ENCODE data around the gene MRPS9. TPM values are rescaled to one million over a fixed set of nuclear protein-coding genes. Genes with fewer than 3 reads are reported as not detected.
A peak's percentile ranks its signal among the peaks of the same experiment; 100 is the strongest.

The MRPS9 gene
- total RNA-seq (2021; ENCODE audit: unreplicated experiment) (49.7 TPM), Bru-seq, nascent RNA (percentile 77 among the genes with signal in this experiment), BruChase-seq, experiment 1, labeled RNA remaining after a 6-hour chase (percentile 63 among the genes with signal in this experiment), BruChase-seq, experiment 2, labeled RNA remaining after a 2-hour chase (percentile 60 among the genes with signal in this experiment)
- 31.1 and 36.8 TPM in 2 replicates for polyA plus RNA-seq (2012)
- long read RNA-seq, transcript MRPS9-201 (11 exons, 1,500 nt) = major isoform, 84 of 92 reads
- long read RNA-seq, partial matches to known transcripts = 5 of 92 reads
- long read RNA-seq, other reads (novel, unspliced or antisense) = 3 of 92 reads

GRCh38 chr2:105037572-105038382 lies at the start of gene MRPS9:
TSS of gene MRPS9 (plus strand) at chr2:105038069. CDS start at chr2:105038093, 24 bp downstream.
- H3K79me2 ChIP-seq (ENCODE audit: insufficient read depth, low read length) = peaks cover 46% of the 10 kb centered on the region
- CTCF ChIA-PET = interaction anchor here (1.0 to 1.1 kb wide), 2 partner anchors 61 to 142 kb away, joined by 3 to 5 read pairs; no protein-coding TSS in a partner anchor

More at GRCh38 chr2:105037572-105038382, at the start of gene MRPS9:
- H3K27me3 ChIP-seq (ENCODE audit: insufficient read depth, low read length) = no peaks in the 10 kb centered on the region
- H2AFZ ChIP-seq (ENCODE audit: low read depth, low read length, poor library complexity, severe bottlenecking) = peak within 1 kb of the TSS; percentile 55
- peaks cover 0 to 19% of the 10 kb centered on the region in 2 experiments; a peak in 3 of 4 replicates for H3K4me1 ChIP-seq (ENCODE audit: control insufficient read depth in 1 of 2, insufficient read depth in 2 of 2, low read length in 2 of 2)
- DNase-seq (ENCODE audit: low read depth, low spot score) (peak; percentile 91), ATAC-seq (peak; percentile 98)
- no peaks in the 10 kb centered on the region for H3K9me2 ChIP-seq (ENCODE audit: insufficient read depth)
- no TSS peak for BruUV-seq (replicated peaks)
- H3K36me3 ChIP-seq (ENCODE audit: control insufficient read depth in 1 of 2, insufficient read depth in 2 of 2, low read length in 2 of 2) = 0 out of 4 replicates have a peak, but pooled peaks cover 0 to 3% of the 10 kb centered on the region in 2 experiments
- ChIA-PET RAD21 (ENCODE audit: low non-redundant PET in 1 of 2, low total read pairs in 2 of 2, uncharacterized antibody in 2 of 2, unreplicated experiment in 2 of 2) (interaction anchor here in 1 of 2 experiments (1.3 kb wide), 1 partner anchor 94 kb away, joined by 3 read pairs; no protein-coding TSS in a partner anchor), POLR2A (interaction anchor here (0.7 to 1.1 kb wide), 4 partner anchors 20 to 70 kb away, joined by 3 read pairs; no protein-coding TSS in a partner anchor)
- peak within 1 kb of the TSS; percentile 86 for H3K4me2 ChIP-seq (ENCODE audit: low read length)
- H3K27ac ChIP-seq (ENCODE audit: low read depth, low read length) = peak within 1 kb of the TSS; percentile 75
- TF ChIP-seq, protein P1, sequence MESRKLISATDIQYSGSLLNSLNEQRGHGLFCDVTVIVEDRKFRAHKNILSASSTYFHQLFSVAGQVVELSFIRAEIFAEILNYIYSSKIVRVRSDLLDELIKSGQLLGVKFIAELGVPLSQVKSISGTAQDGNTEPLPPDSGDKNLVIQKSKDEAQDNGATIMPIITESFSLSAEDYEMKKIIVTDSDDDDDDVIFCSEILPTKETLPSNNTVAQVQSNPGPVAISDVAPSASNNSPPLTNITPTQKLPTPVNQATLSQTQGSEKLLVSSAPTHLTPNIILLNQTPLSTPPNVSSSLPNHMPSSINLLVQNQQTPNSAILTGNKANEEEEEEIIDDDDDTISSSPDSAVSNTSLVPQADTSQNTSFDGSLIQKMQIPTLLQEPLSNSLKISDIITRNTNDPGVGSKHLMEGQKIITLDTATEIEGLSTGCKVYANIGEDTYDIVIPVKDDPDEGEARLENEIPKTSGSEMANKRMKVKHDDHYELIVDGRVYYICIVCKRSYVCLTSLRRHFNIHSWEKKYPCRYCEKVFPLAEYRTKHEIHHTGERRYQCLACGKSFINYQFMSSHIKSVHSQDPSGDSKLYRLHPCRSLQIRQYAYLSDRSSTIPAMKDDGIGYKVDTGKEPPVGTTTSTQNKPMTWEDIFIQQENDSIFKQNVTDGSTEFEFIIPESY (IDR thresholded peaks at IDR 0.05; ENCODE audit: extremely low read depth, insufficient replicate concordance, low read length) = no peak
- TF ChIP-seq SIN3A (IDR thresholded peaks at IDR 0.05; ENCODE audit: low read depth) = peak; percentile 2; the same call in 1 of the 2 replicates
- TF ChIP-seq EZH2phosphoT487 (IDR thresholded peaks at IDR 0.05; ENCODE audit: borderline replicate concordance) = no peak
- TF ChIP-seq POLR2AphosphoS5 (IDR thresholded peaks at IDR 0.05; ENCODE audit: low read depth, low read length) = peak; percentile 93
- 0 out of 2 replicates have a peak, but pooled peaks have one; percentile 54 for TF ChIP-seq EGR1 (IDR thresholded peaks at IDR 0.05; ENCODE audit: low read depth)
- no peak for TF ChIP-seq FOSL1 (IDR thresholded peaks at IDR 0.05; ENCODE audit: low read depth)
- TF ChIP-seq YY1 (IDR thresholded peaks at IDR 0.05; ENCODE audit: extremely low read depth, insufficient replicate concordance, low read depth, low read length) = peak; percentile 97
- peak; percentile 26; the same call in 1 of the 2 replicates for TF ChIP-seq SP1 (IDR thresholded peaks at IDR 0.05; ENCODE audit: low read depth)
- TF ChIP-seq REST (IDR thresholded peaks at IDR 0.05; ENCODE audit: low read depth) = no peak
- TF ChIP-seq TCF7L2 (IDR thresholded peaks at IDR 0.05; ENCODE audit: borderline replicate concordance, extremely low read depth, insufficient read depth, insufficient read length) = no peak
- TF ChIP-seq MAX (IDR thresholded peaks at IDR 0.05) = peak; percentile 12; the same call in 1 of the 2 replicates
- TF ChIP-seq POLR2A (IDR thresholded peaks at IDR 0.05; ENCODE audit: borderline replicate concordance, extremely low read depth, insufficient read depth, insufficient read length) = peak; percentile 71
- TF ChIP-seq CEBPB (IDR thresholded peaks at IDR 0.05; ENCODE audit: low read depth) = no peak
- H3K9ac ChIP-seq (ENCODE audit: low read length) = peak within 1 kb of the TSS; percentile 83
- H4K20me1 ChIP-seq (ENCODE audit: insufficient read depth) = no peaks in the 10 kb centered on the region
- intact Hi-C loops (cut with micrococcal nuclease) = loop anchor here (5.0 kb wide), 1 partner anchor 200 kb away; no protein-coding TSS in a partner anchor
- H3K4me3 ChIP-seq (replicated peaks in 1 of 2; ENCODE audit: low read depth in 1 of 2, low read length in 2 of 2) = peak within 1 kb of the TSS; percentile 88 to 89
- H3K9me3 ChIP-seq (ENCODE audit: control insufficient read depth in 1 of 2, insufficient read depth in 1 of 2, low read depth in 1 of 2, low read length in 2 of 2) = no peaks in the 10 kb centered on the region
